ENCODE measurements around the gene PACSIN3.

GRCh38 chr11:47216121-47216798, 30.0 kb upstream of the PACSIN3 start:
- TF ChIP-seq POLR2AphosphoS5 (IDR thresholded peaks at IDR 0.05; ENCODE audit: low read depth, low read length) (no peak), TAF1 (IDR thresholded peaks at IDR 0.05; ENCODE audit: borderline replicate concordance, insufficient read depth, low read length) (no peak), REST (IDR thresholded peaks at IDR 0.05; ENCODE audit: insufficient read depth in 1 of 2, low read depth in 2 of 2, low read length in 2 of 2) (no peak), SIN3A (IDR thresholded peaks at IDR 0.05; ENCODE audit: borderline replicate concordance, insufficient read depth, low read length) (no peak), FOXP2 (optimal IDR thresholded peaks at IDR 0.05; ENCODE audit: borderline replicate concordance, extremely low read depth, extremely low read length, insufficient read depth) (no peak)

All from PFSK-1 (cell line).